Measurements from ENCODE around the gene CDK1. TPM values are rescaled to one million over a fixed set of nuclear protein-coding genes. Genes with fewer than 3 reads are reported as not detected.
A peak's percentile ranks its signal among the peaks of the same experiment; 100 is the strongest.

CDK1 gene
- 100 to 1,000 TPM; 173 to 180 TPM for total RNA-seq

- H3K9me3 Mint-ChIP-seq: no peaks in the 10 kb centered on the region
- CTCF ChIA-PET: interaction anchor here (1.1 to 1.8 kb wide), 2 partner anchors 9 to 45 kb away, joined by 3 to 7 read pairs; no protein-coding TSS in a partner anchor
Measured at GRCh38 chr10:60778214-60778970, at the start of gene CDK1. Gene CDK1, plus strand, starts transcription at chr10:60778478. Its CDS starts 1,688 bp downstream, at chr10:60780166.

GRCh38 chr10:60729106-60729505, 49.2 kb upstream of the CDK1 start:
- CTCF ChIA-PET: no interaction called here
- Mint-ChIP-seq H3K4me3 (no peak overlapping the region), H3K27ac (peak overlapping the region; percentile 82), H3K27me3 (ENCODE audit: low read depth) (peaks cover 2% of the 10 kb centered on the region), H3K9me3 (no peaks in the 10 kb centered on the region), H3K36me3 (ENCODE audit: low read depth) (no peaks in the 10 kb centered on the region), H3K4me1 (ENCODE audit: low read depth) (peaks cover 55% of the 10 kb centered on the region)
- no peak for DNase-seq
- intact Hi-C loops (cut with micrococcal nuclease): loop anchor here (2.0 to 5.0 kb wide), 2 partner anchors 820 to 847 kb away; no protein-coding TSS in a partner anchor

More at GRCh38 chr10:60778214-60778970, at the start of gene CDK1:
- H3K4me1 Mint-ChIP-seq (ENCODE audit: low read depth): peaks cover 21% of the 10 kb centered on the region
- H3K27ac Mint-ChIP-seq: peak within 1 kb of the TSS; percentile 97
- H3K27me3 Mint-ChIP-seq (ENCODE audit: low read depth): no peaks in the 10 kb centered on the region
- peak within 1 kb of the TSS; percentile 99 for H3K4me3 Mint-ChIP-seq
- H3K36me3 Mint-ChIP-seq (ENCODE audit: low read depth): peaks cover 27% of the 10 kb centered on the region
- DNase-seq: peak; percentile 98
- intact Hi-C loops (cut with micrococcal nuclease): loop anchor here (1.0 to 5.0 kb wide), 5 partner anchors 47 to 1069 kb away; partner anchors contain the start of genes CCDC6 and SLC16A9

- peak overlapping the region; percentile 84 for H3K4me3 Mint-ChIP-seq
- peaks cover 40% of the 10 kb centered on the region for H3K4me1 Mint-ChIP-seq (ENCODE audit: low read depth)
- peak overlapping the region; percentile 75 for H3K27ac Mint-ChIP-seq
- H3K27me3 Mint-ChIP-seq (ENCODE audit: low read depth): peaks cover 4% of the 10 kb centered on the region
- intact Hi-C loops (cut with micrococcal nuclease): loop anchor here (1.0 kb wide), 1 partner anchor 47 kb away; the partner anchor contains the start of gene CDK1
- DNase-seq: peak; percentile 41
- CTCF ChIA-PET: interaction anchor here (0.6 to 1.2 kb wide), 2 partner anchors 9 to 629 kb away, joined by 3 read pairs; no protein-coding TSS in a partner anchor
- no peaks in the 10 kb centered on the region for H3K36me3 Mint-ChIP-seq (ENCODE audit: low read depth)
- H3K9me3 Mint-ChIP-seq: no peaks in the 10 kb centered on the region
Measured at GRCh38 chr10:60731134-60731885, 47.0 kb upstream of the CDK1 start.

GRCh38 chr10:60732198-60732806, 46.0 kb upstream of the CDK1 start:
- Mint-ChIP-seq H3K9me3 (no peaks in the 10 kb centered on the region), H3K4me3 (peak overlapping the region; percentile 84), H3K36me3 (ENCODE audit: low read depth) (no peaks in the 10 kb centered on the region), H3K27me3 (ENCODE audit: low read depth) (peaks cover 4% of the 10 kb centered on the region), H3K27ac (peak overlapping the region; percentile 75), H3K4me1 (ENCODE audit: low read depth) (peaks cover 32% of the 10 kb centered on the region)
- CTCF ChIA-PET: no interaction called here
- DNase-seq: peak; percentile 20
- intact Hi-C loops (cut with micrococcal nuclease): loop anchor here (2.0 kb wide), 2 partner anchors 28 to 36 kb away; no protein-coding TSS in a partner anchor

GRCh38 chr10:60732807-60733516, 45.3 kb upstream of the CDK1 start:
- Mint-ChIP-seq H3K27ac (peak overlapping the region; percentile 75), H3K4me3 (peak overlapping the region; percentile 84), H3K9me3 (no peaks in the 10 kb centered on the region), H3K36me3 (ENCODE audit: low read depth) (no peaks in the 10 kb centered on the region), H3K4me1 (ENCODE audit: low read depth) (peaks cover 32% of the 10 kb centered on the region), H3K27me3 (ENCODE audit: low read depth) (peaks cover 4% of the 10 kb centered on the region)
- DNase-seq: peak; percentile 39
- intact Hi-C loops (cut with micrococcal nuclease): loop anchor here (2.0 kb wide), 2 partner anchors 28 to 36 kb away; no protein-coding TSS in a partner anchor
- CTCF ChIA-PET: interaction anchor here (1.1 kb wide), 1 partner anchor 45 kb away, joined by 3 read pairs; the partner anchor contains the start of gene CDK1

GRCh38 chr10:60733517-60733822, 44.8 kb upstream of the CDK1 start:
- no peaks in the 10 kb centered on the region for H3K9me3 Mint-ChIP-seq
- peaks cover 31% of the 10 kb centered on the region for H3K4me1 Mint-ChIP-seq (ENCODE audit: low read depth)
- H3K27ac Mint-ChIP-seq: no peak overlapping the region
- peaks cover 4% of the 10 kb centered on the region for H3K27me3 Mint-ChIP-seq (ENCODE audit: low read depth)
- CTCF ChIA-PET: interaction anchor here (0.6 to 1.1 kb wide), 2 partner anchors 20 to 45 kb away, joined by 3 read pairs; partner anchors contain the start of gene CDK1
- intact Hi-C loops (cut with micrococcal nuclease): loop anchor here (2.0 kb wide), 2 partner anchors 27 to 35 kb away; no protein-coding TSS in a partner anchor
- no peak for DNase-seq
- peak overlapping the region; percentile 84 for H3K4me3 Mint-ChIP-seq
- H3K36me3 Mint-ChIP-seq (ENCODE audit: low read depth): no peaks in the 10 kb centered on the region

- Mint-ChIP-seq H3K4me3 (peak overlapping the region; percentile 53), H3K27ac (no peak overlapping the region), H3K27me3 (ENCODE audit: low read depth) (peaks cover 4% of the 10 kb centered on the region), H3K36me3 (ENCODE audit: low read depth) (no peaks in the 10 kb centered on the region), H3K4me1 (ENCODE audit: low read depth) (peaks cover 28% of the 10 kb centered on the region), H3K9me3 (no peaks in the 10 kb centered on the region)
- DNase-seq: no peak
- intact Hi-C loops (cut with micrococcal nuclease): loop anchor here (2.0 kb wide), 2 partner anchors 27 to 35 kb away; no protein-coding TSS in a partner anchor
- CTCF ChIA-PET: interaction anchor here (0.6 to 1.1 kb wide), 2 partner anchors 20 to 44 kb away, joined by 3 read pairs; partner anchors contain the start of gene CDK1
Measured at GRCh38 chr10:60733826-60734225, 44.5 kb upstream of the CDK1 start.

GRCh38 chr10:60734226-60734625, 44.1 kb upstream of the CDK1 start:
- intact Hi-C loops (cut with micrococcal nuclease): no loop called here
- no peaks in the 10 kb centered on the region for H3K36me3 Mint-ChIP-seq (ENCODE audit: low read depth)
- no peaks in the 10 kb centered on the region for H3K9me3 Mint-ChIP-seq
- peaks cover 4% of the 10 kb centered on the region for H3K27me3 Mint-ChIP-seq (ENCODE audit: low read depth)
- DNase-seq: no peak
- H3K27ac Mint-ChIP-seq: no peak overlapping the region
- CTCF ChIA-PET: interaction anchor here (0.5 to 0.6 kb wide), 2 partner anchors 20 to 172 kb away, joined by 3 read pairs; no protein-coding TSS in a partner anchor
- peaks cover 24% of the 10 kb centered on the region for H3K4me1 Mint-ChIP-seq (ENCODE audit: low read depth)
- peak overlapping the region; percentile 53 for H3K4me3 Mint-ChIP-seq

GRCh38 chr10:60735244-60735643, 43.0 kb upstream of the CDK1 start:
- Mint-ChIP-seq H3K27ac (no peak overlapping the region), H3K9me3 (no peaks in the 10 kb centered on the region), H3K4me1 (ENCODE audit: low read depth) (peaks cover 16% of the 10 kb centered on the region), H3K4me3 (no peak overlapping the region), H3K36me3 (ENCODE audit: low read depth) (no peaks in the 10 kb centered on the region), H3K27me3 (ENCODE audit: low read depth) (peaks cover 4% of the 10 kb centered on the region)
- CTCF ChIA-PET: interaction anchor here (0.6 to 1.5 kb wide), 2 partner anchors 37 to 113 kb away, joined by 3 to 4 read pairs; no protein-coding TSS in a partner anchor
- intact Hi-C loops (cut with micrococcal nuclease): no loop called here
- DNase-seq: no peak

- peaks cover 4% of the 10 kb centered on the region for H3K27me3 Mint-ChIP-seq (ENCODE audit: low read depth)
- CTCF ChIA-PET: no interaction called here
- H3K27ac Mint-ChIP-seq: no peak overlapping the region
- peaks cover 2% of the 10 kb centered on the region for H3K4me1 Mint-ChIP-seq (ENCODE audit: low read depth)
- no peaks in the 10 kb centered on the region for H3K36me3 Mint-ChIP-seq (ENCODE audit: low read depth)
- no peaks in the 10 kb centered on the region for H3K9me3 Mint-ChIP-seq
- intact Hi-C loops (cut with micrococcal nuclease): no loop called here
- no peak for DNase-seq
- H3K4me3 Mint-ChIP-seq: no peak overlapping the region
Measured at GRCh38 chr10:60737242-60737641, 41.0 kb upstream of the CDK1 start.

- H3K27me3 Mint-ChIP-seq (ENCODE audit: low read depth): peaks cover 2% of the 10 kb centered on the region
- H3K4me3 Mint-ChIP-seq: no peak overlapping the region
- no peaks in the 10 kb centered on the region for H3K4me1 Mint-ChIP-seq (ENCODE audit: low read depth)
- intact Hi-C loops (cut with micrococcal nuclease): no loop called here
- CTCF ChIA-PET: no interaction called here
- DNase-seq: no peak
- H3K9me3 Mint-ChIP-seq: no peaks in the 10 kb centered on the region
- H3K27ac Mint-ChIP-seq: no peak overlapping the region
- no peaks in the 10 kb centered on the region for H3K36me3 Mint-ChIP-seq (ENCODE audit: low read depth)
Measured at GRCh38 chr10:60739558-60739957, 38.7 kb upstream of the CDK1 start.

All from activated naive CD4-positive, alpha-beta T cell treated with anti-CD3 and anti-CD28 coated beads for 36 hours (primary cell).